Activated CD8-positive, alpha-beta T cell treated with anti-CD3 and anti-CD28 coated beads for 36 hours (primary cell): ENCODE results near the gene PROK2. TPM values are rescaled to one million over a fixed set of nuclear protein-coding genes. Genes with fewer than 3 reads are reported as not detected.

Experiments used
- ATAC-seq: fragments of 200-7000 bp; cut with Tn5 transposase; one replicate; pipeline ENCODE4 v1.10.0; 2021; ENCODE audit warnings: mild to moderate bottlenecking, moderate library complexity
- CTCF ChIA-PET: fragments of 350-600 bp; sonication (Branson Sonifier 250); formaldehyde crosslinking; loops from one replicate; lab custom pipeline; 2021; ENCODE audit warnings: antibody characterized with exemption; lab: Charles Lee
- POLR2A ChIA-PET: fragments of 350-600 bp; sonication (Branson Sonifier 250); formaldehyde crosslinking; loops from one replicate; lab custom pipeline; 2021; ENCODE audit warnings: antibody characterized with exemption; lab: Charles Lee
- DNase-seq: peaks from one replicate; pipeline ENCODE4 v3.0.0-alpha.2; 2020
- H3K27ac Mint-ChIP-seq: one replicate; pipeline ENCODE4 v1.8.0; 2021; ENCODE audit warnings: mild to moderate bottlenecking, mixed read lengths
- H3K27me3 Mint-ChIP-seq: one replicate; pipeline ENCODE4 v1.8.0; 2021; ENCODE audit warnings: mixed read lengths
- H3K36me3 Mint-ChIP-seq: one replicate; pipeline ENCODE4 v1.8.0; 2021; ENCODE audit warnings: low read depth, mixed read lengths
- H3K4me1 Mint-ChIP-seq: one replicate; pipeline ENCODE4 v1.8.0; 2021; ENCODE audit warnings: low read depth, mixed read lengths
- H3K4me3 Mint-ChIP-seq: one replicate; pipeline ENCODE4 v1.8.0; 2021; ENCODE audit warnings: mild to moderate bottlenecking, moderate library complexity, mixed read lengths
- H3K9me3 Mint-ChIP-seq: one replicate; pipeline ENCODE4 v1.8.0; 2021; ENCODE audit warnings: mixed read lengths
- CTCF ChIP-seq: fragments of 200-600 bp; IDR thresholded peaks from one replicate; pipeline ENCODE4 v1.8.0; 2022; ENCODE audit warnings: antibody characterized with exemption, mild to moderate bottlenecking
- intact Hi-C: fragments of 100-400 bp; cut with micrococcal nuclease; formaldehyde crosslinking; loops from one replicate; pipeline ENCODE4 v1.10.0; 2022
- total RNA-seq, 2 experiments: library from RNA; stranded (reverse); gene quantifications; one replicate each; pipeline ENCODE4 v1.2.3, GENCODE V29; 2021

PROK2 gene
- total RNA-seq, 2 experiments from 2014 or later = 0.27 to 0.34 TPM

- Mint-ChIP-seq H3K27ac (peak within 1 kb of the TSS; percentile 98), H3K4me1 (peaks cover 64% of the 10 kb centered on the region), H3K36me3 (peaks cover 6% of the 10 kb centered on the region), H3K27me3 (no peaks in the 10 kb centered on the region), H3K9me3 (no peaks in the 10 kb centered on the region), H3K4me3 (peak within 1 kb of the TSS; percentile 99)
- ChIA-PET POLR2A (interaction anchor here (0.8 to 1.8 kb wide), 2 partner anchors 16 to 23 kb away, joined by 4 to 5 read pairs; no protein-coding TSS in a partner anchor), CTCF (interaction anchor here (3.2 kb wide), 1 partner anchor 14 kb away, joined by 16 read pairs; no protein-coding TSS in a partner anchor)
- DNase-seq (peak; percentile 31), ATAC-seq (peak; percentile 43)
- TF ChIP-seq CTCF = no peak
- intact Hi-C loops = loop anchor here (5.0 to 10.0 kb wide), 2 partner anchors 132 to 1099 kb away; no protein-coding TSS in a partner anchor
These were observed 59.5 kb downstream of the PROK2 start, which contains the start of gene EIF4E3 for GRCh38 chr3:71725271-71725991. TSS of gene EIF4E3 (minus strand) at chr3:71725402. CDS start at chr3:71725367, 35 bp downstream.

- intact Hi-C loops = loop anchor here (5.0 to 10.0 kb wide), 2 partner anchors 133 to 1100 kb away; no protein-coding TSS in a partner anchor
These were observed 60.2 kb downstream of the PROK2 start for GRCh38 chr3:71724584-71725270.

GRCh38 chr3:71724171-71724453, 60.8 kb downstream of the PROK2 start:
- CTCF ChIA-PET = interaction anchor here (1.0 to 3.2 kb wide), 2 partner anchors 12 to 57 kb away, joined by 4 to 16 read pairs; no protein-coding TSS in a partner anchor
- peak overlapping the region; percentile 86 for H3K4me3 Mint-ChIP-seq
- intact Hi-C loops = loop anchor here (10.0 kb wide), 1 partner anchor 1101 kb away; no protein-coding TSS in a partner anchor
- H3K4me1 Mint-ChIP-seq = peaks cover 61% of the 10 kb centered on the region
- DNase-seq (no peak), ATAC-seq (no peak)
- POLR2A ChIA-PET = interaction anchor here (0.6 to 1.8 kb wide), 6 partner anchors 8 to 334 kb away, joined by 3 to 5 read pairs (median 3); no protein-coding TSS in a partner anchor
- no peaks in the 10 kb centered on the region for H3K9me3 Mint-ChIP-seq
- no peaks in the 10 kb centered on the region for H3K27me3 Mint-ChIP-seq
- peak overlapping the region; percentile 97 for H3K27ac Mint-ChIP-seq
- H3K36me3 Mint-ChIP-seq = peaks cover 10% of the 10 kb centered on the region
- TF ChIP-seq CTCF = no peak

More at GRCh38 chr3:71724584-71725270, 60.2 kb downstream of the PROK2 start:
- peak overlapping the region; percentile 86 for H3K4me3 Mint-ChIP-seq
- no peaks in the 10 kb centered on the region for H3K27me3 Mint-ChIP-seq
- ATAC-seq = peak; percentile 19
- no peaks in the 10 kb centered on the region for H3K9me3 Mint-ChIP-seq
- TF ChIP-seq CTCF = no peak
- ChIA-PET POLR2A (interaction anchor here (0.8 to 1.8 kb wide), 5 partner anchors 8 to 27 kb away, joined by 3 to 5 read pairs (median 4); no protein-coding TSS in a partner anchor), CTCF (interaction anchor here (3.2 kb wide), 1 partner anchor 13 kb away, joined by 16 read pairs; no protein-coding TSS in a partner anchor)
- DNase-seq = peak; percentile 53
- peak overlapping the region; percentile 97 for H3K27ac Mint-ChIP-seq
- peaks cover 62% of the 10 kb centered on the region for H3K4me1 Mint-ChIP-seq
- H3K36me3 Mint-ChIP-seq = peaks cover 7% of the 10 kb centered on the region

- ChIA-PET POLR2A (interaction anchor here (0.6 to 1.3 kb wide), 5 partner anchors 10 to 508 kb away, joined by 3 to 4 read pairs (median 3); no protein-coding TSS in a partner anchor), CTCF (interaction anchor here (1.0 to 3.2 kb wide), 2 partner anchors 12 to 58 kb away, joined by 4 to 16 read pairs; no protein-coding TSS in a partner anchor)
- TF ChIP-seq CTCF = no peak
- H3K4me1 Mint-ChIP-seq = peaks cover 64% of the 10 kb centered on the region
- DNase-seq (peak; percentile 72), ATAC-seq (peak; percentile 48)
- H3K27ac Mint-ChIP-seq = peak overlapping the region; percentile 97
- no peaks in the 10 kb centered on the region for H3K27me3 Mint-ChIP-seq
- H3K36me3 Mint-ChIP-seq = peaks cover 12% of the 10 kb centered on the region
- H3K4me3 Mint-ChIP-seq = peak overlapping the region; percentile 86
- intact Hi-C loops = loop anchor here (10.0 kb wide), 1 partner anchor 1101 kb away; no protein-coding TSS in a partner anchor
- H3K9me3 Mint-ChIP-seq = no peaks in the 10 kb centered on the region
These were observed 61.3 kb downstream of the PROK2 start for GRCh38 chr3:71723452-71724170.
